T follicular helper cell (primary cell): Measurements from ENCODE around the gene COL5A1.
"Not testable (repeated sequence)": the region's sequence is repeated elsewhere in the genome, so short reads cannot be mapped to it uniquely, and the experiment has no call there.

Experiments used
- DNase-seq: peaks from one replicate; pipeline ENCODE4 v3.0.0-alpha.2; 2020; ENCODE audit warnings: low read depth

The COL5A1 gene

DNA sequence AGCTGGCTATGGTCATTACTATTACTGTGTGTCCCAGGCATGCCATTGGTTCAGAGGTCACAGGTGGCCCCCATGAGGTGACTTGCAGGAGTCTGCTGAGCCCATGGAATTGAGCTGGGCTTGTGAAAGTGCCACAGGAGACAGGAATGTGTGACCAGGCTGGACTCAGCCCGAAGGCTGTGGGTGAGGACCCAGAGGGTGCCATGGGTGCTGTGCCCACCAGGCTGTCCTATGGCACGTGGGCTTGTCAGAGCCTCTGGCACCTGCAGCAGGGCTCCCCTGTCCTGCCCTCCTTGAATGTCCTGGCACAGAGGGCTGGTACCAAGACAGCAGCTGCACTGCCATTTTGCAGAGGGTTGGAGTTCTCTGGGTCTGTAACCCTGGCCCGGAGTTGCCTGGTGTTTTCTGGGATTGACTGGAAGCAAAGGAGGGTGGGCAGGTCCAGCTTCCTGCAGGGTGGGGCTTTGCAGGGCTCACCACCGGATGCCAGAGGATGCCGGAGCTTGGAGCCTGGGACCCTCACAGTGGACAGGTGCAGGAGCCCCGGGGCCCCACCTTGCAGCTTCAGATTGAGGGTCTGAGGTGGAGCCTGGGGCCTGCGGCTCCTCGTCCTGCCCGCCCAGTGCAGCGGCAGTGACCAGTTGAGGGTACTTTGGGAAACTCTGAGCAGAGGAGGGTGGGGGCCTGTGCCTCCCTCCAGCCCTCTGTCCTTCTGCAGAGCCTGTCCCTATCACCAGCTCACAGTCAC is 14.2 kb downstream of the COL5A1 start:
- DNase-seq: no peak

- no peak for DNase-seq
Measured at GRCh38 chr9:134656334-134657006, 14.9 kb downstream of the COL5A1 start.

DNA sequence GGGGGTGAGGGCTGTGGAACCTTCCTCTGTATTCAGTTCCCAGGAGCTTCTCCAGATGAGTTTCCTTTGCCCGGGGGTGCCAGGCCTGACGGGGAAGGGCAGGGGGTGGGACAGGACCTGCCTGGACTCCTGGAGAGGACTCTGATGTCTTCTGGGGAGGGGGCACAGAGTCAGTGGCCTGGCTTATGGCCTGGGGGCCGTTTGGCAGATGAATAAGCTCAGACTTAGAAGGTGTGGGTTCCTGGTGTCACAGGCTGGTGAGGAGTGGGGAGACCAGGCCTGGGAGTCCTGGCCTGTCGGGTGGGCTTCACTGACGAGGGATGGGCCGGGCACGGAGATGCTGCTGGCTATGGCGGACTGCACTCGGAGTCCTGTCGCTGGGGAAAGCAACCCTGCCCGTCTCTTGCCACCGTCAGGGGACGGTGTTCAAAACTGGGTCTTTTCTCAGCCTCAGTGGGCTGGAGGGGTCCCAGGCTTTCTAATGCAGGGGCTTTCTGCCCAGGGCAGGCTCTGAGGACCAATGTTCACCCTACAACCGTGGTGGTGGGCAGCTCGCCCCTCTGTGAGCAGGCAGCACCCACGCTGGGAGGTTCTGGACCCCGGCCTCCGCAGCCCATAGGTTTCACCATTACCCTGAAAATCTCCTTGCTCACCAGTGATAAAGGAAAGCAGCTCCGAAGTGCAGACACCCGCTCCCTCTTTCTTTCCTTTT is 16.2 kb downstream of the COL5A1 start:
- no peak for DNase-seq

- no peak for DNase-seq
Measured at GRCh38 chr9:134658378-134658955, 16.9 kb downstream of the COL5A1 start.

DNA sequence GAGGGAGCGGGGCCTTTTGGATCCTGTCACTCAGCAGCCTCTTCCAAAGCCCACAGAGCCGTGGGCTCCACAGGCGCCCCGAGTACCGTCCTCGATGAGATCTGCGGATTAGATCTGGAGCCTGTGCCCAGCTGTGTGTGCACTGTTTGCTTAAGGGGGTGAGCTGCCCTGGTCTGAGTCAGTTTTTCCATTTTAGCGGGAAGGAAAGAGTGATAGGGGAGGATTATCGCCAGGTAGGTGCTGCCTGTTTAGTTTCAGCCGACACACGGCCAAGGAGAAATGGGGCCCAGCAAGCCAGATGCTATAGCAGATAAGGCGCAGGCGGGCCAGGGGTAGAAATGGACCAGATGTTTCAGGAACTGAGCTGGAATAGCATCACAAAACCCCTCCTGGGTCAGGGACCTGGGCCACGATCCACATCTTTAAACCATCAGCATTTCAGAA is 18.1 kb downstream of the COL5A1 start:
- no peak for DNase-seq

DNA sequence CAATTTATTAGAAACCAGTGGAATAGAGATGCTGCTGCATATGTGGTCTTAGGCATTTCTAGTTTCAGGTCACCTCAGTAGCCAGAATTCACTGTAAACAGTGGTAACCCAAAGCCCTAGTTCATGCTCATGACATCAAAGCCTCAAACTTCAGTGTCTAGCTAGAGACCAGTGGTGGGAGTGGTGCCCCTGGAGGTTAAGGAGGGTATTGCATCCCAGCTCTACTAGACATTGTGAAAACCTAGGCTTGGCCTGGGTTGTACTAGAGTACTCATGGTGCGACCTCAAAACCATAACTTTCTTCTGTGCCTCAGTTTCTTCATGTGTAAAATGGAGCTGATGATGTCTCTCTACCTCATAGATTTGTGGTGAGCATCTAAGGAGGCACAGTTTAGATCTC is 18.8 kb downstream of the COL5A1 start:
- no peak for DNase-seq

DNA sequence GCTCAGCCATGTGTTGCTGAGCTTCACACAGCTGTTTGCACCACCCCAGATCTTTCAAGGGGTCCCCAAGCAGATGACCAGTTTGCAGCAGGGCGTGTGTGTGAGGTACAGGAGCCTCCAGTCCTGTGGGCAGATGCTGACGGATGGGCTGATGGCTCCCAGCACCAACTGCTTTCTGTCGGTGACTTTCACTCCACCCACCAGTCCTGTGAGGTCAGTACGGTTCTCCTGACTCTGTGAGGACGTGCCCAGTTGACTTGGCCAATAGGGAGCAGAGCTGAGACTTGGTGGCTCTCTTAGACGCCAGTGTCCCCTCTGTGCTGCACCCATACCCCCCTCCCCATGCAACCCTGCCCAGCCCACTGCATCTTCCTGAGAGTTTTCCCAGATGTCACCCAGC is 19.7 kb downstream of the COL5A1 start:
- no peak for DNase-seq

- no peak for DNase-seq
Measured at GRCh38 chr9:134661791-134662142, 20.2 kb downstream of the COL5A1 start.

DNA sequence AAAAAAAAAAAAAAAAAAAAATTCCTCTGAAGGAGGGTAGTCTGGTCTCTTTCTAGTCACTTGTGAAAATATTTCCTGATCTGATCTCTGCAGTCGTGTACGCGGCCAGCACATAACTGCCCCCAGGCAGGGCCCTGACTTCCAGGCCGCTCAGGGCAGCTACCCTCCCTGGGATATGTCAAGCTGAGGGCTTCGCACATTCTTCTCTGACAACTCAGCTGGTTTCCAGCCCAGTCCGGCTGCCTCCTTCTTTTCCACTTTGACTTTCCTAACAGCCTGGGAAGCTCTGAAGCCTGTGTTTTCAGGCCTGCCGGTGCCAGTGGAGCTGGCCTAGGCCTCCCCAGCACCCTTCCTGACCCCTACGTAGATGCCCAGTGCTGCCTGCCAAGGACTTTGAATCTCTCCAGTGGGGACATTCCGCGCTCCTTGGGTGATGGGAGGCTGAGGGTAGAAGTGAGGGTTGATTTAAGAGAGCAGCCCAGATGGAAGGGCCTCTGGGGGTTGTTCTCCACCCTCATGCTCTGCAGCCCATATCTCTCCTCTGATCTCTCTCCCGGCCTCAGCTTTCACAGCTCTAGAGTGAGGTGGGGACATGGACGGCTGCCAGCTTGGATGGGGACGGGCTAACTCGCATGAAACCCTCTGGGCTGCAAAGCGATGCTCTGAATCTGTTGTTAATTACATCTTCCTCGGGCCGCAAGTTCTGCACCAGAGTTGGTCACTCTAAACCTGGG is 20.7 kb downstream of the COL5A1 start:
- no peak for DNase-seq

DNA sequence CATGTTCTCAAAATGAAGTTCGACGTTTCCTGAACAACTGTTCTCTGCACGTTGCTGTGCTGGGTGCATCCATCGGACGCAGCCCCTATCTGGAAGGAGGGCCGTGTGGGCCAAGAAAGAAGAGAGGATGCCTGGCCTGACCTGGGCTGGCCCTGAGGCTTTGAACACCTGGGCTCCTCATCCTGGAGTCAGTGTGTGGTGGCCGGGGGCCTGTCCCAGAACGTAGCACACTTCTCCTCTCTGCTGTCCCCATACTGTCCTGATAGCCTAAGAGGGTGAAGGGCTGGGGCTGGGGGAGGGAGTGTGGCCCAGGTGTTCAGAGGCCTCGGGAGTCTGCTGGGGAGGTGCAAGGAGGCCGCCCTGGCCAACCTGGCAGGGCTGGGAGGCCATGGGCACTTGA is 21.5 kb downstream of the COL5A1 start:
- no peak for DNase-seq

GRCh38 chr9:134663753-134664415 is 22.3 kb downstream of the COL5A1 start:
- DNase-seq: no peak

DNA sequence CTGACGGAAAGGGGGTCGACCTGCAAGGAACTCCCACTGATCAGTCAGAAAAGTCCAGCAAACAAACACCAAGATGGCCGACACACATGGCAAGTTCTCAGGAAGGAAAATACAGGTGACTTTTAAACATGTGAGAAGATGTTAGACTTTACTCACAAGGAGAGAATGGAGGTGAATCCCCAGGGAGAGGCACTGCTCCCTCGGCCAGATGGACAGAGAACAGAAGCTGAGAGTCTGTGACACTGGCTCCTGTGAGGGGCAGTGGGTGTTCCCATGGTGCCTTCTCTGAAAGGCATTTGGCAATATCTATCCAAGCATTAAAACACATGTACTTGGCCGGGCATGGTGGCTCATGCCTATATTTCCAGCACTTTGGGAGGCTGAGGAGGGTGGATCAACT is 22.8 kb downstream of the COL5A1 start:
- no peak for DNase-seq

- no peak for DNase-seq
Measured at GRCh38 chr9:134666208-134666607, 24.6 kb downstream of the COL5A1 start.

- no peak for DNase-seq
Measured at GRCh38 chr9:134666831-134667230, 25.2 kb downstream of the COL5A1 start.

GRCh38 chr9:134668977-134669376 is 27.4 kb downstream of the COL5A1 start:
- DNase-seq: not testable (repeated sequence)

GRCh38 chr9:134669399-134669955 is 27.9 kb downstream of the COL5A1 start:
- no peak for DNase-seq

GRCh38 chr9:134670042-134670525 is 28.5 kb downstream of the COL5A1 start:
- no peak for DNase-seq

GRCh38 chr9:134670851-134671281 is 29.3 kb downstream of the COL5A1 start:
- DNase-seq: no peak

GRCh38 chr9:134671341-134672113 is 29.9 kb downstream of the COL5A1 start:
- no peak for DNase-seq

DNA sequence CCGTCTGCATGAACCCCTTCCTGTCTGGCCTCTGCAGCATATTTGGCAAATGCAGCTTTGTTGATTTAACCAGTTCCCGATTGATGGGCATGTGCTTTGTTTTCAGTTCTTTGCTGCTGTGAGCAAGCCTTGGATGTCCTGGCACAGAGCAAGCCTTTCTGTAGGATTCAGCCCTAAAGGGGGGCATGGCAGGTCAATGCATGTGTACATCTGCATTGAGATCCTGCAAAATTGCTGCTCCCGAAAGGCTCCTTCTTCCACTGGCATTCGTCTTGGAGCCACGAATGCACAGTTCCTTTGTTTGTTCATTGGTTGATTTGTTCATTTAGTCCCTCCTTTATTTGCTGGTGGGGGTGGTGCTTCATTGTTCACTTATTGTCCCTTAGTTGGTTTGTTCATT is 34.8 kb downstream of the COL5A1 start:
- no peak for DNase-seq
